K562 (cell line): ENCODE results near the gene OR11A1. TPM values are rescaled to one million over a fixed set of nuclear protein-coding genes. Genes with fewer than 3 reads are reported as not detected.

Experiments
- ATAC-seq: fragments of 200-7000 bp; cut with Tn5 transposase; 3 replicates; pipeline ENCODE4 v1.9.1; 2020; ENCODE audit warnings: moderate library complexity
- BruUV-seq: library from RNA; stranded (reverse); fragments of 400-500 nt; replicated peaks from 2 replicates; lab custom pipeline; 2021; lab: Mats Ljungman, UMichigan
- CTCF ChIA-PET: fragments of 300-600 bp; formaldehyde crosslinking; extraction: SDS; loops from one replicate; lab custom pipeline; 2021; ENCODE audit warnings: low intra/inter-chr PET ratio; lab: Yijun Ruan, JAX
- POLR2A ChIA-PET: fragments of 300-600, 350-650 bp; sonication (Branson Sonifier 250); formaldehyde crosslinking; extraction: SDS; loops from one replicate; lab custom pipeline; 2021; ENCODE audit warnings: antibody characterized with exemption, inconsistent platforms; lab: Yijun Ruan, JAX
- DNase-seq, 4 experiments: peaks; one replicate each; pipeline versions ENCODE4 v3.0.0 to v3.0.0-alpha.2; 2011 to 2018; ENCODE audit warnings: low spot score in 3 of 4, mixed read lengths in 3 of 4; ENCODE audit errors: extremely low read depth in 1 of 4
- FAIRE-seq: peaks from 2 replicates; lab custom pipeline; 2011; peaks lifted over from hg19 to GRCh38; lab: Jason Lieb, UNC
- H2AFZ ChIP-seq: 2 replicates; pipeline ENCODE4 v1.6.0; 2011; ENCODE audit warnings: low read depth, low read length, control low read depth, inconsistent platforms
- H3K27ac ChIP-seq: fragments of 200-600 bp; 3 replicates; pipeline ENCODE4 v1.8.0; 2011; ENCODE audit warnings: low read depth, mild to moderate bottlenecking, control low read depth, inconsistent platforms, low read length, moderate library complexity, mixed read lengths; ENCODE audit errors: extremely low read depth
- H3K27me3 ChIP-seq, 2 experiments: fragments of 300-600 bp in 1 of 2; 2 replicates in 1 of 2; 3 replicates in 1 of 2; pipeline versions ENCODE4 v1.6.0 to v1.8.0; 2011; ENCODE audit warnings: inconsistent platforms in 2 of 2, low read length in 2 of 2, mild to moderate bottlenecking in 1 of 2, mixed read lengths in 1 of 2, moderate library complexity in 1 of 2; ENCODE audit not compliant: control insufficient read depth in 2 of 2, insufficient read depth in 2 of 2
- H3K36me3 ChIP-seq: fragments of 300-600 bp; 3 replicates; pipeline ENCODE4 v1.8.0; 2011; ENCODE audit warnings: mild to moderate bottlenecking, low read length, inconsistent platforms; ENCODE audit not compliant: control insufficient read depth, insufficient read depth
- H3K4me1 ChIP-seq, 2 experiments: fragments of 200-600 bp in 1 of 2; replicated peaks in 1 of 2; 2 replicates in 1 of 2; 3 replicates in 1 of 2; pipeline versions ENCODE4 v1.5.1 to v1.8.0; 2011; ENCODE audit warnings: inconsistent platforms in 2 of 2, low read length in 2 of 2, mild to moderate bottlenecking in 1 of 2, mixed read lengths in 1 of 2, moderate library complexity in 1 of 2; ENCODE audit not compliant: control insufficient read depth in 2 of 2, insufficient read depth in 2 of 2
- H3K4me2 ChIP-seq: 2 replicates; pipeline ENCODE4 v1.6.1; 2011; ENCODE audit warnings: low read length, control low read depth, inconsistent platforms, mixed read lengths; ENCODE audit not compliant: insufficient read depth
- H3K4me3 ChIP-seq: fragments of 200-600 bp; sonication (generic), shearing (Covaris generic); 2 replicates; pipeline ENCODE4 v1.5.1; 2016; ENCODE audit warnings: control low read depth, inconsistent platforms
- H3K79me2 ChIP-seq: fragments of 200-600 bp; 3 replicates; pipeline ENCODE4 v1.8.0; 2011; ENCODE audit warnings: low read length, inconsistent platforms; ENCODE audit not compliant: control insufficient read depth, insufficient read depth
- H3K9ac ChIP-seq, 2 experiments: 2 replicates each; pipeline versions ENCODE4 v1.6.0 to v1.6.1; 2011; ENCODE audit warnings: low read depth in 2 of 2, low read length in 2 of 2, control low read depth in 1 of 2, inconsistent platforms in 1 of 2, mild to moderate bottlenecking in 1 of 2, mixed read lengths in 1 of 2; ENCODE audit not compliant: insufficient read depth in 1 of 2
- H3K9me1 ChIP-seq: one replicate; pipeline ENCODE4 v1.6.0; 2011; ENCODE audit warnings: inconsistent platforms, mild to moderate bottlenecking, low read length, moderate library complexity; ENCODE audit not compliant: control insufficient read depth, insufficient read depth
- H3K9me3 ChIP-seq: replicated peaks from 2 replicates; pipeline ENCODE4 v1.5.1; 2011; ENCODE audit warnings: low read depth, low read length, inconsistent platforms; ENCODE audit not compliant: control insufficient read depth, insufficient read depth
- H4K20me1 ChIP-seq: replicated peaks from 2 replicates; pipeline ENCODE4 v1.6.1; 2011; ENCODE audit warnings: low read length, inconsistent platforms, mixed read lengths; ENCODE audit not compliant: control insufficient read depth, insufficient read depth
- HMBOX1 ChIP-seq: sonication (generic); IDR thresholded peaks from 2 replicates; pipeline ENCODE4 v1.6.1; 2016
- MTA1 ChIP-seq: fragments of 450-650 bp; IDR thresholded peaks from 2 replicates; pipeline ENCODE4 v1.6.1; 2017; ENCODE audit warnings: borderline replicate concordance
- TBP ChIP-seq: optimal IDR thresholded peaks from 2 replicates; pipeline ENCODE3; 2011; ENCODE audit warnings: low read depth, low read length, improper control_type of control experiment
- ZNF75A ChIP-seq: fragments of 450-650 bp; formaldehyde crosslinking; IDR thresholded peaks from 2 replicates; pipeline ENCODE4 v1.4.0; 2020; ENCODE audit warnings: mild to moderate bottlenecking
- WGBS: fragments of 100-300 bp; shearing (Covaris generic); methylation state at CpG from one replicate; pipeline ENCODE4 v1.1.6; 2016; ENCODE audit warnings: low coverage, mixed read lengths; ENCODE audit not compliant: insufficient coverage; ENCODE audit errors: missing lambda C conversion rate; 5-methylcytosine and 5-hydroxymethylcytosine counted together
- in situ Hi-C: fragments of 300-500 bp; cut with MboI; formaldehyde crosslinking; loops from 4 replicates; pipeline ENCODE4 v1.15.0; 2018; ENCODE audit warnings: inconsistent platforms, mixed read lengths
- intact Hi-C: fragments of 100-400 bp; cut with micrococcal nuclease; formaldehyde crosslinking; loops from 2 replicates; pipeline ENCODE4 v1.14.2; 2022
- polyA plus RNA-seq, 8 experiments: library from polyadenylated mRNA; depleted of rRNA in 4 of 8; stranded (reverse) in 5 of 8; unstranded in 3 of 8; fragments of >200 nt; fragmentation: Nextera tagmentation in 2 of 8; fragmentation: Illumina TruSeq in 1 of 8; extraction: Ambion mirVana in 2 of 8; extraction: Trizol in 1 of 8; gene quantifications; 2 replicates each; pipeline versions ENCODE4 v1.2.1 to v1.2.3, GENCODE V29; 2011 to 2014; ENCODE audit warnings: inconsistent platforms in 1 of 8, missing spikeins in 1 of 8
- total RNA-seq, 7 experiments: library from RNA; depleted of rRNA in 6 of 7; stranded (reverse); fragments of >200 nt in 6 of 7; fragmentation: Illumina TruSeq in 2 of 7; extraction: Trizol in 2 of 7; gene quantifications; 2 replicates each; pipeline versions ENCODE4 v1.2.1 to v1.2.3, GENCODE V29; 2011 to 2021; ENCODE audit warnings: low replicate concordance in 1 of 7
- TF ChIP-seq, protein P1 (sequence below): fragments of 200-800 bp; sonication (Bioruptor generic); IDR thresholded peaks from 2 replicates; pipeline ENCODE4 v1.6.1; 2017; ENCODE audit warnings: missing genetic modification characterization, missing compliant biosample characterization
- TF ChIP-seq, protein P2 (sequence below): fragments of 250-450 bp; sonication (Bioruptor Pico); IDR thresholded peaks from 2 replicates; pipeline ENCODE4 v1.5.0; 2020; ENCODE audit warnings: mild to moderate bottlenecking, borderline replicate concordance

OR11A1 gene
- total and polyA plus RNA-seq, 9 of the 15 experiments (the other 6 are each of a cell fraction or from before 2014, with no cell fraction given), result not detected

GRCh38 chr6:29486577-29486976 lies 29.7 kb upstream of the OR11A1 start:
- no peak overlapping the region for H2AFZ ChIP-seq
- FAIRE-seq (no peak), DNase-seq (peak in 1 of 4 experiments; percentile 14), ATAC-seq (no peak)
- no peaks in the 10 kb centered on the region for H3K27me3 ChIP-seq
- TF ChIP-seq MTA1 (no peak), ZNF75A (CRISPR knock-in tag) (peak; percentile 39; the same call in 1 of the 2 replicates), HMBOX1 (no peak), TBP (peak; percentile 56)
- TF ChIP-seq, protein P1, sequence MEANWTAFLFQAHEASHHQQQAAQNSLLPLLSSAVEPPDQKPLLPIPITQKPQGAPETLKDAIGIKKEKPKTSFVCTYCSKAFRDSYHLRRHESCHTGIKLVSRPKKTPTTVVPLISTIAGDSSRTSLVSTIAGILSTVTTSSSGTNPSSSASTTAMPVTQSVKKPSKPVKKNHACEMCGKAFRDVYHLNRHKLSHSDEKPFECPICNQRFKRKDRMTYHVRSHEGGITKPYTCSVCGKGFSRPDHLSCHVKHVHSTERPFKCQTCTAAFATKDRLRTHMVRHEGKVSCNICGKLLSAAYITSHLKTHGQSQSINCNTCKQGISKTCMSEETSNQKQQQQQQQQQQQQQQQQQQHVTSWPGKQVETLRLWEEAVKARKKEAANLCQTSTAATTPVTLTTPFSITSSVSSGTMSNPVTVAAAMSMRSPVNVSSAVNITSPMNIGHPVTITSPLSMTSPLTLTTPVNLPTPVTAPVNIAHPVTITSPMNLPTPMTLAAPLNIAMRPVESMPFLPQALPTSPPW (CRISPR knock-in tag), result peak; percentile 36; the same call in 1 of the 2 replicates
- TF ChIP-seq, protein P2, sequence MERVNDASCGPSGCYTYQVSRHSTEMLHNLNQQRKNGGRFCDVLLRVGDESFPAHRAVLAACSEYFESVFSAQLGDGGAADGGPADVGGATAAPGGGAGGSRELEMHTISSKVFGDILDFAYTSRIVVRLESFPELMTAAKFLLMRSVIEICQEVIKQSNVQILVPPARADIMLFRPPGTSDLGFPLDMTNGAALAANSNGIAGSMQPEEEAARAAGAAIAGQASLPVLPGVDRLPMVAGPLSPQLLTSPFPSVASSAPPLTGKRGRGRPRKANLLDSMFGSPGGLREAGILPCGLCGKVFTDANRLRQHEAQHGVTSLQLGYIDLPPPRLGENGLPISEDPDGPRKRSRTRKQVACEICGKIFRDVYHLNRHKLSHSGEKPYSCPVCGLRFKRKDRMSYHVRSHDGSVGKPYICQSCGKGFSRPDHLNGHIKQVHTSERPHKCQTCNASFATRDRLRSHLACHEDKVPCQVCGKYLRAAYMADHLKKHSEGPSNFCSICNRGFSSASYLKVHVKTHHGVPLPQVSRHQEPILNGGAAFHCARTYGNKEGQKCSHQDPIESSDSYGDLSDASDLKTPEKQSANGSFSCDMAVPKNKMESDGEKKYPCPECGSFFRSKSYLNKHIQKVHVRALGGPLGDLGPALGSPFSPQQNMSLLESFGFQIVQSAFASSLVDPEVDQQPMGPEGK (CRISPR knock-in tag), result 0 out of 2 replicates have a peak, but pooled peaks have one; percentile 13
- BruUV-seq, result no TSS peak
- no peaks in the 10 kb centered on the region for H4K20me1 ChIP-seq
- H3K4me3 ChIP-seq, result no peak overlapping the region
- H3K27ac ChIP-seq, result no peak overlapping the region
- WGBS, result 0% methylated on average over 4 of the region's 4 CpGs
- H3K9ac ChIP-seq, result no peak overlapping the region
- intact Hi-C loops (no loop called here), in situ Hi-C loops (no loop called here)
- no peaks in the 10 kb centered on the region for H3K36me3 ChIP-seq
- no peaks in the 10 kb centered on the region for H3K9me1 ChIP-seq
- H3K79me2 ChIP-seq, result no peaks in the 10 kb centered on the region
- H3K9me3 ChIP-seq, result no peaks in the 10 kb centered on the region
- ChIA-PET POLR2A (interaction anchor here (0.8 to 2.4 kb wide), 2 partner anchors 9 to 38 kb away, joined by 3 to 6 read pairs; no protein-coding TSS in a partner anchor), CTCF (interaction anchor here (0.6 kb wide), 1 partner anchor 1883 kb away, joined by 3 read pairs; no protein-coding TSS in a partner anchor)
- H3K4me1 ChIP-seq, result peaks cover 8 to 37% of the 10 kb centered on the region in 2 experiments; a peak in 4 of 5 replicates
- no peak overlapping the region for H3K4me2 ChIP-seq
